BLaER1 (cell line): ENCODE data around the gene CSAG1.
"Not testable (repeated sequence)": the region's sequence is repeated elsewhere in the genome, so short reads cannot be mapped to it uniquely, and the experiment has no call there.

ENCODE experiments used
- H3K27ac ChIP-seq: shearing (Covaris generic); formaldehyde crosslinking; 2 replicates; pipeline ENCODE4 v1.8.1; 2022
- H3K27me3 ChIP-seq: shearing (Covaris generic); formaldehyde crosslinking; 2 replicates; pipeline ENCODE4 v1.8.1; 2022
- H3K36me3 ChIP-seq: shearing (Covaris generic); formaldehyde crosslinking; 2 replicates; pipeline ENCODE4 v1.8.1; 2022
- H3K4me1 ChIP-seq: shearing (Covaris generic); formaldehyde crosslinking; 2 replicates; pipeline ENCODE4 v1.8.1; 2022
- H3K4me2 ChIP-seq: shearing (Covaris generic); formaldehyde crosslinking; 2 replicates; pipeline ENCODE4 v1.8.1; 2022
- H3K4me3 ChIP-seq: shearing (Covaris generic); formaldehyde crosslinking; 2 replicates; pipeline ENCODE4 v1.8.1; 2022
- H3K9ac ChIP-seq: shearing (Covaris generic); formaldehyde crosslinking; 2 replicates; pipeline ENCODE4 v1.8.1; 2022
- H3K9me3 ChIP-seq: shearing (Covaris generic); formaldehyde crosslinking; 2 replicates; pipeline ENCODE4 v1.8.1; 2022
- H4K20me1 ChIP-seq: shearing (Covaris generic); formaldehyde crosslinking; 2 replicates; pipeline ENCODE4 v1.8.1; 2022
- Cebpa-rat ChIP-seq: shearing (Covaris generic); IDR thresholded peaks from 2 replicates; pipeline ENCODE4 v1.8.1; 2022

Gene CSAG1

GRCh38 chrX:152735860-152736511, 2.5 kb upstream of the CSAG1 start:
- no peak for TF ChIP-seq Cebpa-rat
- peaks cover 74% of the 10 kb centered on the region for H3K27me3 ChIP-seq
- no peaks in the 10 kb centered on the region for H3K9me3 ChIP-seq

GRCh38 chrX:152735101-152735500, 1.6 kb upstream of the CSAG1 start:
- H3K27me3 ChIP-seq: peaks cover 66% of the 10 kb centered on the region
- H3K4me2 ChIP-seq: no peak overlapping the region

More at GRCh38 chrX:152735860-152736511, 2.5 kb upstream of the CSAG1 start:
- no peak overlapping the region for H3K4me2 ChIP-seq
- no peak overlapping the region for H3K27ac ChIP-seq
- H3K9ac ChIP-seq: no peak overlapping the region
- H3K4me1 ChIP-seq: no peaks in the 10 kb centered on the region
- H3K4me3 ChIP-seq: no peak overlapping the region
- H3K36me3 ChIP-seq: no peaks in the 10 kb centered on the region
- no peaks in the 10 kb centered on the region for H4K20me1 ChIP-seq

GRCh38 chrX:152734143-152734858, 780 bp upstream of the CSAG1 start:
- H4K20me1 ChIP-seq, H3K27ac ChIP-seq, H3K36me3 ChIP-seq, H3K4me3 ChIP-seq, H3K4me1 ChIP-seq, H3K9ac ChIP-seq, H3K4me2 ChIP-seq, H3K9me3 ChIP-seq: not testable (repeated sequence)
- H3K27me3 ChIP-seq: peaks cover 62% of the 10 kb centered on the region

More at GRCh38 chrX:152735101-152735500, 1.6 kb upstream of the CSAG1 start:
- TF ChIP-seq Cebpa-rat: no peak
- H3K4me1 ChIP-seq: no peaks in the 10 kb centered on the region
- H3K27ac ChIP-seq: no peak overlapping the region
- H4K20me1 ChIP-seq: no peaks in the 10 kb centered on the region
- H3K9me3 ChIP-seq: no peaks in the 10 kb centered on the region
- no peak overlapping the region for H3K9ac ChIP-seq
- H3K4me3 ChIP-seq: no peak overlapping the region
- no peaks in the 10 kb centered on the region for H3K36me3 ChIP-seq

GRCh38 chrX:152725409-152725808, 8.1 kb downstream of the CSAG1 start:
- no peak for TF ChIP-seq Cebpa-rat
- no peaks in the 10 kb centered on the region for H3K4me1 ChIP-seq
- peaks cover 36% of the 10 kb centered on the region for H3K27me3 ChIP-seq

GRCh38 chrX:152713815-152714787, 19.4 kb downstream of the CSAG1 start, which contains the start of gene MAGEA2B:
Gene MAGEA2B (plus strand): TSS chrX:152714628. CDS start chrX:152717107, 2,479 bp downstream.
- H3K4me3 ChIP-seq, H3K27me3 ChIP-seq, H3K4me1 ChIP-seq, H3K9ac ChIP-seq, H3K9me3 ChIP-seq, H3K27ac ChIP-seq, H3K36me3 ChIP-seq, H4K20me1 ChIP-seq, H3K4me2 ChIP-seq: not testable (repeated sequence)

More at GRCh38 chrX:152725409-152725808, 8.1 kb downstream of the CSAG1 start:
- H3K9me3 ChIP-seq: no peaks in the 10 kb centered on the region
- no peaks in the 10 kb centered on the region for H3K36me3 ChIP-seq
- no peaks in the 10 kb centered on the region; the same call in 1 of the 2 replicates for H4K20me1 ChIP-seq
- no peak overlapping the region for H3K4me2 ChIP-seq
- no peak overlapping the region for H3K27ac ChIP-seq
- H3K9ac ChIP-seq: no peak overlapping the region
- H3K4me3 ChIP-seq: no peak overlapping the region

- H4K20me1 ChIP-seq, H3K4me1 ChIP-seq, H3K9ac ChIP-seq, H3K27ac ChIP-seq, H3K27me3 ChIP-seq, H3K9me3 ChIP-seq, H3K36me3 ChIP-seq, H3K4me2 ChIP-seq, H3K4me3 ChIP-seq: not testable (repeated sequence)
Measured at GRCh38 chrX:152713195-152713594, 20.3 kb downstream of the CSAG1 start.

GRCh38 chrX:152709173-152709572, 24.3 kb downstream of the CSAG1 start, which contains the start of gene CSAG2:
Gene CSAG2 (minus strand): TSS chrX:152709273. CDS start chrX:152709112, 161 bp downstream.
- H3K27ac ChIP-seq, H3K9me3 ChIP-seq, H3K9ac ChIP-seq, H4K20me1 ChIP-seq, H3K4me1 ChIP-seq, H3K36me3 ChIP-seq, H3K4me3 ChIP-seq, H3K27me3 ChIP-seq, H3K4me2 ChIP-seq: not testable (repeated sequence)

- H3K27me3 ChIP-seq, H3K27ac ChIP-seq, H4K20me1 ChIP-seq, H3K4me3 ChIP-seq, H3K9ac ChIP-seq, H3K9me3 ChIP-seq, H3K4me2 ChIP-seq, H3K36me3 ChIP-seq, H3K4me1 ChIP-seq: not testable (repeated sequence)
Measured at GRCh38 chrX:152706500-152706899, 27.0 kb downstream of the CSAG1 start.

GRCh38 chrX:152700390-152700789, 33.1 kb downstream of the CSAG1 start:
- not testable (repeated sequence) for H4K20me1 ChIP-seq, H3K27me3 ChIP-seq, H3K4me1 ChIP-seq, H3K27ac ChIP-seq, H3K4me2 ChIP-seq, H3K36me3 ChIP-seq, H3K9ac ChIP-seq, H3K9me3 ChIP-seq, H3K4me3 ChIP-seq

GRCh38 chrX:152697952-152698931, 35.3 kb downstream of the CSAG1 start, which contains the start of gene MAGEA3:
Gene MAGEA3 (plus strand): TSS chrX:152698794. CDS start chrX:152700833, 2,039 bp downstream.
- H3K4me2 ChIP-seq, H3K4me3 ChIP-seq, H3K9me3 ChIP-seq, H3K4me1 ChIP-seq, H3K36me3 ChIP-seq, H3K9ac ChIP-seq, H3K27me3 ChIP-seq, H3K27ac ChIP-seq, H4K20me1 ChIP-seq: not testable (repeated sequence)

- H3K9ac ChIP-seq, H3K27me3 ChIP-seq, H3K27ac ChIP-seq, H3K9me3 ChIP-seq, H3K4me3 ChIP-seq, H3K4me1 ChIP-seq, H4K20me1 ChIP-seq, H3K4me2 ChIP-seq, H3K36me3 ChIP-seq: not testable (repeated sequence)
Measured at GRCh38 chrX:152681012-152681411, 52.5 kb downstream of the CSAG1 start.
